OCI-LY1 (cell line): ENCODE data around the gene KRT84.

ENCODE experiments used
- H2AFZ ChIP-seq: fragments of 200-600 bp; sonication (generic), shearing (Covaris generic); 2 replicates; pipeline ENCODE4 v1.6.0; 2014; ENCODE audit warnings: antibody characterized with exemption, mild to moderate bottlenecking, low read length
- H3F3A ChIP-seq: fragments of 200-600 bp; sonication (generic), shearing (Covaris generic); 2 replicates; pipeline ENCODE4 v1.6.0; 2014; ENCODE audit warnings: mild to moderate bottlenecking, antibody characterized with exemption, low read length, moderate library complexity; ENCODE audit not compliant: insufficient read depth
- H3K27ac ChIP-seq: fragments of 200-600 bp; sonication (generic); 2 replicates; pipeline ENCODE4 v1.5.1; 2014; ENCODE audit warnings: low read length, mixed run types, mild to moderate bottlenecking, low read depth; ENCODE audit not compliant: poor library complexity, severe bottlenecking
- H3K27me3 ChIP-seq: fragments of 200-600 bp; sonication (generic); 2 replicates; pipeline ENCODE4 v1.6.0; 2014; ENCODE audit warnings: antibody characterized with exemption, mild to moderate bottlenecking, low read length, moderate library complexity; ENCODE audit not compliant: insufficient read depth
- H3K36me3 ChIP-seq: fragments of 200-600 bp; sonication (generic); 2 replicates; pipeline ENCODE4 v1.6.1; 2014; ENCODE audit warnings: mild to moderate bottlenecking, antibody characterized with exemption, low read length, moderate library complexity, mixed read lengths; ENCODE audit not compliant: insufficient read depth
- H3K4me1 ChIP-seq: fragments of 200-600 bp; sonication (generic); 2 replicates; pipeline ENCODE4 v1.5.1; 2014; ENCODE audit warnings: mild to moderate bottlenecking, low read length, moderate library complexity; ENCODE audit not compliant: insufficient read depth, severe bottlenecking
- H3K4me2 ChIP-seq: fragments of 200-600 bp; sonication (generic), shearing (Covaris generic); 2 replicates; pipeline ENCODE4 v1.6.1; 2014; ENCODE audit warnings: low read length
- H3K4me3 ChIP-seq: fragments of 200-600 bp; sonication (generic); 2 replicates; pipeline ENCODE4 v1.5.1; 2014; ENCODE audit warnings: low read length, low read depth, mild to moderate bottlenecking, mixed read lengths; ENCODE audit not compliant: poor library complexity, severe bottlenecking
- H3K79me2 ChIP-seq: fragments of 200-600 bp; shearing (Covaris generic); 2 replicates; pipeline ENCODE4 v1.6.1; 2016; ENCODE audit warnings: mixed run types, low read length, mixed read lengths; ENCODE audit not compliant: insufficient read depth
- H3K9ac ChIP-seq: fragments of 200-600 bp; sonication (generic), shearing (Covaris generic); 2 replicates; pipeline ENCODE4 v1.6.1; 2014; ENCODE audit warnings: mild to moderate bottlenecking, low read length, mixed read lengths
- H3K9me2 ChIP-seq: fragments of 200-600 bp; sonication (generic), shearing (Covaris generic); 2 replicates; pipeline ENCODE4 v1.6.1; 2014; ENCODE audit warnings: low read depth, mild to moderate bottlenecking, low read length, mixed read lengths
- H3K9me3 ChIP-seq: fragments of 200-600 bp; shearing (Covaris generic); 2 replicates; pipeline ENCODE4 v1.6.1; 2014; ENCODE audit warnings: low read length, mixed read lengths
- H4K20me1 ChIP-seq: fragments of 200-600 bp; sonication (generic), shearing (Covaris generic); 2 replicates; pipeline ENCODE4 v1.6.0; 2016; ENCODE audit warnings: mild to moderate bottlenecking, low read length; ENCODE audit not compliant: insufficient read depth
- CTCF ChIP-seq: fragments of 200-600 bp; sonication (generic), shearing (Covaris generic); IDR thresholded peaks from 2 replicates; pipeline ENCODE4 v1.5.1; 2017; ENCODE audit warnings: mild to moderate bottlenecking, antibody characterized with exemption, low read length, moderate library complexity, mixed read lengths
- EZH2 ChIP-seq: fragments of 200-600 bp; sonication (generic), shearing (Covaris generic); IDR thresholded peaks from 2 replicates; pipeline ENCODE4 v1.8.0; 2017; ENCODE audit warnings: borderline replicate concordance, mixed run types, mild to moderate bottlenecking, antibody characterized with exemption, low read length, moderate library complexity, mixed read lengths

Gene KRT84

GRCh38 chr12:52331039-52331438 lies 54.4 kb downstream of the KRT84 start:
- no peaks in the 10 kb centered on the region for H3K79me2 ChIP-seq
- H3K9ac ChIP-seq = no peak overlapping the region
- H4K20me1 ChIP-seq = no peaks in the 10 kb centered on the region
- no peaks in the 10 kb centered on the region for H3K9me2 ChIP-seq
- no peaks in the 10 kb centered on the region for H3F3A ChIP-seq
- H3K9me3 ChIP-seq = no peaks in the 10 kb centered on the region
- H3K4me2 ChIP-seq = no peak overlapping the region
- no peaks in the 10 kb centered on the region for H3K36me3 ChIP-seq
- TF ChIP-seq CTCF (no peak), EZH2 (no peak)
- no peak overlapping the region for H2AFZ ChIP-seq
- H3K4me3 ChIP-seq = no peak overlapping the region
- H3K27me3 ChIP-seq = 0 out of 2 replicates have a peak, but pooled peaks cover 5% of the 10 kb centered on the region
- H3K4me1 ChIP-seq = no peaks in the 10 kb centered on the region
- no peak overlapping the region for H3K27ac ChIP-seq

- Histone ChIP-seq H3K9ac (no peak overlapping the region), H3K27ac (no peak overlapping the region), H3K79me2 (no peaks in the 10 kb centered on the region), H3K9me2 (no peaks in the 10 kb centered on the region), H2AFZ (no peak overlapping the region), H3K36me3 (no peaks in the 10 kb centered on the region), H3K4me2 (no peak overlapping the region), H3K4me1 (no peaks in the 10 kb centered on the region), H3K9me3 (no peaks in the 10 kb centered on the region), H3K4me3 (no peak overlapping the region), H3K27me3 (0 out of 2 replicates have a peak, but pooled peaks cover 5% of the 10 kb centered on the region), H3F3A (no peaks in the 10 kb centered on the region), H4K20me1 (no peaks in the 10 kb centered on the region)
- no peak for TF ChIP-seq CTCF
- TF ChIP-seq EZH2 = no peak
Observed at GRCh38 chr12:52327830-52328500, 57.5 kb downstream of the KRT84 start.
